NCI-H1105 treated with DMSO at 0.1 percent for 48 hours (cell line): ENCODE data around the gene POMT1.

Source experiments
- DNase-seq: peaks from one replicate; lab custom pipeline; 2025; lab: John Stamatoyannopoulos, UW

POMT1 gene

GRCh38 chr9:131554843-131555351 is 52.2 kb downstream of the POMT1 start:
- no peak for DNase-seq

DNA sequence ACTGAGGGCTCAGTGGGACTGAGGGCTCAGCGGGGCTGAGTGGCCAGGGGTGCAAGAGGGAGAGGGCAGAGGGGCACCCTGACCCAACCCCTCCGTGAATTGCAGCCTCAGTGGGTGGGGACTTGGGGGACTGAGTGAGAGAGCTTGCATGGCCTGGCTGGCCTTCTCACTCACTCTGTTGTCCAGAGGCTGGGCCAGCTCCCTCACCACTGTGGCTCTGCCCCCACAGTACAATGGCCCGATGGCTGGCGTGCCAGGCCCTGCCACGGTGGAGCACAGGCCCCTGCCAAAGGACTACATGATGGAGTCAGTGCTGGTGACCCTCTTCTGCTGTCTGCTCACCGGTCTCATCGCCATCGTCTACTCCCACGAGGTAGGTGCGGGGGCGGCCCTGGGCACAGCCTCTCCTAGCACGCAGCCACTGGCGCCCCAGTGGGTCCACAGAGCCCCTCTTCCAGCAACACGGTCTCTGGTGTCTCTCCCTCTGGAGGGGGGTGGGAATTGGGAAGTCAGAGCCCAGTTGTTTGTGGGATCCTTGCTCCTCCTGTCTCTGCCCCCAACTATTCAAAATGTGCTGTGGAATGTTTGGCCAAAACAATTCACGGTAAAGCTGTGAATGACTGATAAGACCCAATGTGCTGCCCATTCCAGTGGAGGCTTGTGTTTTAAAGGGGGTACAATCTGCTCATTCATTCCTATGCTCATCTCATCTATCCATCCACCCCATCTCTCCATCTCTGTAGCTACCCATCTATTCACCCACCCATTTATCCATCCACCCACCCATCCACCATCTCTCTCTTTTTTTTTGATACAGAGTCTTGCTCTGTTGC is 53.3 kb downstream of the POMT1 start:
- DNase-seq = no peak

DNA sequence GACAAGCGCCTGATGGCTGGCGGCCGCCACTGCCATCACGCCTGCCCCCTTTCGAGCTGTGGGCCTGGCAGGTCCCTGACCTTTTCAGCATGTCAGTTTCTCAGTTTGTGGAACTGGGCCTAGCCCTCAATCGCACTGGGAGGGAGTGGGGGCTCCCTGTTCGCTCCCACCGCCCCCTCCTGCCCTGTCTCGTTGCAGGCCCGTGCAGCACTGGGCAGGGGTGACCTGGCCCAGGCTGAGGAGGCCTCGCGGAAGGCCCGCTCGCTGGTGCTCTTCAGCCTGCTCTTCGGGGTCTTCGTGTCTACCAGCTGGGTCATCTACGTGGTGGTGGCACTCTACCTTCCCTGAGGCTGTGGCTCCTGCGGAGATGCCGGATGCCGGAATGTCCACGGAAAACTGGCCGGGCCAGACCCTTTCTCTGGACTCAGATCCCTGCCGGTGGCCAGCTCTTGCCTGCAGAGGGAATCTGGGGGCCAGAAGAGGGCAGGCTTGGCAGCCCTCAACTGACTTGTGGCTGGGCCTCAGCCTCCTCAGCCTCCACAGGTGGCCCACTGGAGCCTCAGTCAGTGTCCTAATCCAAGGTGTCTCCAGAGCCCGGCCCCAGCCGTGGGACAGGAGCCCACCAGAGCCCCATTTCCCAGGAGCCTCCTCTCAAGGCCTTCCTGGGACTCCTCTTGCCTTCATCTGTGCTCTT is 55.3 kb downstream of the POMT1 start:
- DNase-seq = no peak

GRCh38 chr9:131559421-131560000 is 56.8 kb downstream of the POMT1 start:
- DNase-seq = no peak

- DNase-seq = no peak
Measured at GRCh38 chr9:131562032-131562959, 59.6 kb downstream of the POMT1 start.

DNA sequence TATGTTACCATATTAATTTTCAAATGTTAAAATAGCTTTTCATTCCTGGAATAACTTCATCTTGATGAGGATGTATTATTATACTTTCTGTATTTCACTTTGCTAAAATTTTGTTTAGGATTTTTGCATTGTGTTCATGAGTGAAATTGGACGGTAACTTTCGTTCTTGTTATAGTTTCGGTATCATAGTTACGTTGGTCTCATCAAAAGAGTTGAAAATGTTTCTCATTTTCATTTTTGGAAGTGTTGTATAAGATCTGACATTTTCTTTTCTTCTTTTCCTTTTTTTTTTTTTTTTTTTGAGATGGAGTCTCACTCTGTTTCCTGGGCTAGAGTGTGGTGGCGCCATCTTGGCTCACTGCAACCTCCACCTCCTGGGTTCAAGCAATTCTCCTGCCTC is 62.7 kb downstream of the POMT1 start:
- DNase-seq = no peak

- no peak for DNase-seq
Measured at GRCh38 chr9:131566158-131566557, 63.4 kb downstream of the POMT1 start.

- DNase-seq = no peak
Measured at GRCh38 chr9:131567910-131568309, 65.2 kb downstream of the POMT1 start.
